NT2/D1 (cell line): ENCODE measurements around the gene TRIML2.

Experiments
- SUZ12 ChIP-seq: IDR thresholded peaks from 2 replicates; pipeline ENCODE4 v1.6.1; 2011; ENCODE audit not compliant: insufficient read length, insufficient read depth; ENCODE audit errors: extremely low read depth
- YY1 ChIP-seq: IDR thresholded peaks from 2 replicates; pipeline ENCODE4 v1.6.1; 2011; ENCODE audit not compliant: insufficient read length, insufficient read depth
- ZNF274 ChIP-seq: IDR thresholded peaks from 2 replicates; pipeline ENCODE4 v1.6.1; 2011; ENCODE audit warnings: mild to moderate bottlenecking, low read depth, low read length

DNA sequence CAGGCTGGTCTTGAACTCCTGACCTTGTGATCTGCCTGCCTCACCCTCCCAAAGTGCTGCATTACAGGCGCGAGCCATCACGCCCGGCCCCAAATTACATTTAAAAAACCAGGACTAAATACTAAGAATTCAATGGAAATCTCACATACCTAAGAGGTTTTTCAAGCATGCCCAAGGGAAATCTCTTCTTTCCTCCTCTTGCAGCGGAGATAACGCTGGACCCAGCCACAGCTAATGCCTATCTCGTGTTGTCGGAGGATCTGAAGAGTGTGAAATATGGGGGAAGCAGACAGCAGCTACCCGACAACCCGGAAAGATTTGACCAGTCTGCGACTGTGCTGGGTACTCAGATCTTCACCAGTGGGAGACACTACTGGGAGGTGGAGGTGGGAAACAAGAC is 37.2 kb upstream of the TRIML2 start:
- TF ChIP-seq ZNF274 (no peak), YY1 (no peak), SUZ12 (no peak)
